ENCODE results near the gene HAUS7.

DNA sequence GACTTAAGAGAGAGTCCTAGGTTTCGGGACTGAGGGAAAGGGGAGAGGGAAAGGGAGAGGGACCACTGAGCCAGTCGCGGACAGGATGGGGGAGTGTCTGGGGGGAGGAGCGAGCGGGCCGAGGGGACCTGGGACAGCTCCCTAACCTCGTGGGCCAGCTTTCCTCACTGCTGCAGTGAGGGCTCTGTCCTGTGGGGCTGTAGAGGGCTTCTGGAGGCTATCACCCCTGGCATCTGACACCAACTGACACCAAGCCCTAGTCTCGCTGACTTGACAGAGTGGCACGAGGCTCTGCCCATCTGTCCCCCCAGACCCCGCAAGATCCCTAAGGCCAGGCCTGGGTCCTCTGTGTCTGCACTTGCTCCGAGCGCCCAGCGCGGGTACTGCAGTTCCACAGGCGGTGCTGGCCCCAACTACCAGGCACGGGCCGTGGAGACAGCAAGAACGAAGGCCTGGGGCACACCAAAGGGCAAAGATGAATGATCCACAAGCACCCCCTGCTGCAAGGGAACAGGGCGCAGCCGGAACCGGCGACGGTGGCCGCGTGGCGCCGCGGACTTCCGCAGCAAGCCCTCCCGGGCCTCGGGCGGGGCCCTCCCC lies 465 bp downstream of the HAUS7 start:
- TF ChIP-seq, protein P1, sequence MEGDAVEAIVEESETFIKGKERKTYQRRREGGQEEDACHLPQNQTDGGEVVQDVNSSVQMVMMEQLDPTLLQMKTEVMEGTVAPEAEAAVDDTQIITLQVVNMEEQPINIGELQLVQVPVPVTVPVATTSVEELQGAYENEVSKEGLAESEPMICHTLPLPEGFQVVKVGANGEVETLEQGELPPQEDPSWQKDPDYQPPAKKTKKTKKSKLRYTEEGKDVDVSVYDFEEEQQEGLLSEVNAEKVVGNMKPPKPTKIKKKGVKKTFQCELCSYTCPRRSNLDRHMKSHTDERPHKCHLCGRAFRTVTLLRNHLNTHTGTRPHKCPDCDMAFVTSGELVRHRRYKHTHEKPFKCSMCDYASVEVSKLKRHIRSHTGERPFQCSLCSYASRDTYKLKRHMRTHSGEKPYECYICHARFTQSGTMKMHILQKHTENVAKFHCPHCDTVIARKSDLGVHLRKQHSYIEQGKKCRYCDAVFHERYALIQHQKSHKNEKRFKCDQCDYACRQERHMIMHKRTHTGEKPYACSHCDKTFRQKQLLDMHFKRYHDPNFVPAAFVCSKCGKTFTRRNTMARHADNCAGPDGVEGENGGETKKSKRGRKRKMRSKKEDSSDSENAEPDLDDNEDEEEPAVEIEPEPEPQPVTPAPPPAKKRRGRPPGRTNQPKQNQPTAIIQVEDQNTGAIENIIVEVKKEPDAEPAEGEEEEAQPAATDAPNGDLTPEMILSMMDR (IDR thresholded peaks at IDR 0.05), result peak in 1 of 3 donors; percentile 16
- TF ChIP-seq POLR2A (IDR thresholded peaks at IDR 0.05) (no peak), EP300 (IDR thresholded peaks at IDR 0.05) (no peak)
